ENCODE data around the gene ATP8B4.
"Not testable (repeated sequence)": the region's sequence is repeated elsewhere in the genome, so short reads cannot be mapped to it uniquely, and the experiment has no call there.

ATP8B4 gene

DNA sequence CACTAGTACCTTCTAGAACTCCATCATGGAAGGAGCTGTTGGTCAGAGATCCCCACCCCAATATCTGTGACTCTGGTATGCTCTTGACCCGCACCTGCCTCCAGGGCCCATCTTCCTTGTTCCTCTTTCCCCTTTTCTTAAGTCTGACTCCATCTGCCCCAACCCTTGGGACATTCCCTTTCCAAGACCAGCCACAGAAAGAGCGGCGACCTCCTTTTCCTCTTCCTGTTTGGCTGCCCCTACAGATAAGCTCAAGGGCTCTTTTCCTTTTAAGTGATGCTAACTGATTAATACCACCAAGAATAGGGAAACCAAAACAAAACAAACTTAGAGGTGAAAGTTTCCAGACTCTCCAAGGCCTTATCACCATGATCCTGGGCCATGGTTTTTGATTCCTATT lies 21.9 kb upstream of the ATP8B4 start:
- DNase-seq (ENCODE audit: low read depth), result no peak

- no peak for DNase-seq (ENCODE audit: low read depth)
Measured at GRCh38 chr15:50140098-50140497, 21.1 kb upstream of the ATP8B4 start.

DNA sequence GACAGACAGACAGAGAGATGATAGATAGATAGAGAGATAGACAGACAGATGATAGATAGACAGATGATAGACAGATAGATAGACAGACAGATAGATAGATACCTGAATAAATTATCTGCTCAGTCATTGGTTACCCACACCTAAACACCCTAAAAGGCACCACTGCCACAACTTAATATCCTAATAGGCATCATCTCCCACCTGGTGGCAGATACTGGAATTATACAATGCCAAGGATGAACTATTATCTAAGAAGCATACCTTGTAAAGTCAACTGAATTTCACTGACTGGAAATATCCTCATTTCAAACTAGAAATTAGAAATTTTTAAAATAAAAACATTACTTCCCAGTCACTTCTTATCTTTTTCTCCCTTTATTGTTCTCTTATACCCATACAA lies 19.4 kb upstream of the ATP8B4 start:
- no peak for DNase-seq (ENCODE audit: low read depth)

DNA sequence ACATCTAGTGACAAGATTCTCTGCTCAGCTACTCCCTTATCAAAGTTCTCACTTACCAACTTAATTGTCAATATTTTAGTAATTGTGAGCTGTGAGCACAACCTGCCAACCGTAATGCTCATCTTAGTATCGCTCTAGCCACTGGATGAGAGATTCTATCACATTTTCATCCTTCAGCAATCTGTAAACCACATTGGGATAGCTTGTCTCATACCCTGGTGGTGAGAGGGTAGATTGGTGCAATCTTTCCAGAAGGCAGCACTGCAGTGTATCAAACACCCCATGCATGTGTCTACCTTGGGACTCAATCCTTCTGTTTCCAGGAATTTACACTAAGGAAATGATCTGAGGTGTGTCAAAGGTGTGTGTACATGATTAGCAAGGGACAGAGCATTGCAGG lies 18.9 kb upstream of the ATP8B4 start:
- no peak for DNase-seq (ENCODE audit: low read depth)

DNA sequence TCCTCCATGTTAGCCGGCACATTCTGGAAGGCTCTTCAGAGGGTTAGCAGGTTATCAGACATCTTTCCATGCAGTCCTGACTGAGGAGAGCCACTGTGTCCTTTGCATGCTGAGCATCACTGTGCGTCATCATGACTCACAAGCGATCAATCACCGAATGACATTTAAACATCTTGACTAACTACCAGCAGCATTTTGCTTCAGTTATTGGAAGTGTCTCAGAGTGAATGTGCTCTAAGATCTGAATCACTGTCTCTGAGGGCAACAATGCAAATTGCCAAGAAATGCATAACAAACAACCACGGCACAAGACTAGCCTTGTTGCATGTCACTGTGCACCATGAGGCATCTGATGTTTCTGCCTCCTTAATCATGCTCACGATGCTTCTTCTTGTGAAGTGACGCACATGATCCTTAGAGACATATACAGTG lies 18.3 kb upstream of the ATP8B4 start:
- DNase-seq (ENCODE audit: low read depth), result no peak

GRCh38 chr15:50135031-50135551 lies 16.1 kb upstream of the ATP8B4 start:
- no peak for DNase-seq (ENCODE audit: low read depth)

DNA sequence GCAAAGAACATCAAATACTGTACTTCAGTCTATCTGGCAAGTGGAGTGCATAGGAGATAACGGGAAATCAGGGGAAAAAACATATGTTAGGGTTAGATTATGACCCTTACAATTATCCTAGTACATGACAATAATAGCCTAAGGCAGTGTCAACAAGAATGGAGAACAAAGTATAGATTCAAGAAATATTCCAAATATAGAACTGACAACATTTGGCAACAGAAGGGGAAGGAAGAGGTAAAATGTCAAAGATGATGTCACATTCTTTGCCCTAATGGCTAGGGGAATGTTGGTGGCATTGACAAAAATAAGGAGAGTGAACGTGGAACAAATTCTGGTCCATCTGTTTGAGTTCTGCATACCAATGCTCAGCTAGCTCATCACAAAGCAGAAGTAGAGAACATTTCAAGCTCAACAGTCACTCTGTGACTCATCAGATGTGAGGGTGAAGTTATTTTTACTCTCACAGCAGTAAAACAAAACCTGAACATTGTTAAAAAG lies 15.5 kb upstream of the ATP8B4 start:
- DNase-seq (ENCODE audit: low read depth), result no peak

- DNase-seq (ENCODE audit: low read depth), result not testable (repeated sequence)
Measured at GRCh38 chr15:50132251-50132984, 13.4 kb upstream of the ATP8B4 start.

DNA sequence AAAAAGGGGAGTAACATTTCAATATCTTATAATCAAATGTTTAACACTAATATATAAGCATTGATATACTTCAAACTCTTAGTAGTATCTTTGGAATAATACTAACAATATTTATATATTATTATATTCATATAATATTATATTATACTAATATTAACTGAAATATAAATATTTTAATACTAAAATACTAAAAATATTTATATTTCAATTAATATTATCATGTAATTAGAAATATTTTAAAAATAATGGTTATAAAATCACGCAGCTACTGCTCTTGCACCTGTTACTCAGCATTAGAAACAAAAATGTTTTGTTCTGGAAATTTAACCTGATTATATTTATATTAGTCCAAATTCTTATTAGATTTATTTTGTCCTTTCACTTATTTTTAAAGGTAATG lies 12.6 kb upstream of the ATP8B4 start:
- DNase-seq (ENCODE audit: low read depth), result no peak

GRCh38 chr15:50128266-50128665 lies 9.2 kb upstream of the ATP8B4 start:
- DNase-seq (ENCODE audit: low read depth), result no peak

DNA sequence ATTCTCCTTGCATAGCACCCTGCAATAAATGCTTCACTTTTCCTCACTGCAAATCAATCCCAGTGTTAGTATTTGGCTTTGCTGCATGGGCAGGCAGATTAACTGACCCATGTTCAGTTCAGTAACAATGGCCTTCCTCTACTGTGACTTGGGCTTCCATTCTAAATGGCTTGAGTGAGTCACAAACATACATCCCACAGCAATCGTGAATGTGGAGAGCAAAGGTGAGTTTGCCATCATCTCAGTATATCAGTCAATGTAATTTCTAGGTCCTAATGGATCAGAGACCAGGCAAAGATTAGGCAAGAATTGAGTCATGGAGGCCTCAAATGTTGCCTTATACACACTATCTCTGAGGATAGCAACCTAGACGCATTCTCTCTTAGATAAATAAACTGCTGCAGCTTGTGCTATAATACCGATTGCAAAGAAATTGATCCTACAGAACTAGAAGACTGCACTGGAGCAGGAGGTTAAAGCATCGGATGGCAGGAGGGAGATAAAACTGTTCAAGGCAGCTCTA lies 8.3 kb upstream of the ATP8B4 start:
- no peak for DNase-seq (ENCODE audit: low read depth)

- no peak for DNase-seq (ENCODE audit: low read depth)
Measured at GRCh38 chr15:50126072-50126471, 7.0 kb upstream of the ATP8B4 start.

- DNase-seq (ENCODE audit: low read depth), result no peak
Measured at GRCh38 chr15:50124631-50125030, 5.6 kb upstream of the ATP8B4 start.

DNA sequence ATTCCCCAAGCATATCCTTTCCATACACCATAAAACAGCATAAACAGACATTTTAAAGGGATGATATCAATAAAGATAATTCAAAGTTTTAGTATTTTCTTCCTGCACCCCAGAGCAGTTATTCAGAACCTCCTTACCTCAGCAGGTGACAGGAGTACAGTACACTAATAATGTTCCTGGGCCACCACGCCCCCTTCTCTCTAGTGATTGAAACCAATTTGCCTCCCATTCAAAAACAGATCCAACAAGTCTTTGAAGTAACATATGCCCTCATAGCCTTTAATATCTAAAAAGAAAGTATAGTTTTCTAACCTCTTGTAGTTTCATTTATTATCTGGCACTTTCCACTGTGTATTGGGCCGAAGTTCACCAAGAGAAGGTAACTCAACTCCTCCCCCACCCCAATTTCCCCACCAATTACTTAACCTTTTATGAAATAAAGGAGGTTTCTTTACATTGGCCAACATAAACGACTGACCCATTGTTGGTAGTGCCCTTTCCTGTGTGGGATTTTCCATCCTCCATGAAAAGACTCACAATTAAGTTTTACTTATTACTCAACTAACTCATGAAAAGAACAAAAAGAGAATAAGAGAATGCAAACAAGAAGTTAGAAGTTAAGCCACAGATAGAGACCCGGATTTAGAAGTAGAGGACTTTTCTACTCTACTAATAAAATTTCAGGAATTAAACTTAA lies 5.0 kb upstream of the ATP8B4 start:
- DNase-seq (ENCODE audit: low read depth), result no peak

- no peak for DNase-seq (ENCODE audit: low read depth)
Measured at GRCh38 chr15:50120729-50121128, 1.7 kb upstream of the ATP8B4 start.

- no peak for DNase-seq (ENCODE audit: low read depth)
Measured at GRCh38 chr15:50117431-50118027, 1.5 kb downstream of the ATP8B4 start.

DNA sequence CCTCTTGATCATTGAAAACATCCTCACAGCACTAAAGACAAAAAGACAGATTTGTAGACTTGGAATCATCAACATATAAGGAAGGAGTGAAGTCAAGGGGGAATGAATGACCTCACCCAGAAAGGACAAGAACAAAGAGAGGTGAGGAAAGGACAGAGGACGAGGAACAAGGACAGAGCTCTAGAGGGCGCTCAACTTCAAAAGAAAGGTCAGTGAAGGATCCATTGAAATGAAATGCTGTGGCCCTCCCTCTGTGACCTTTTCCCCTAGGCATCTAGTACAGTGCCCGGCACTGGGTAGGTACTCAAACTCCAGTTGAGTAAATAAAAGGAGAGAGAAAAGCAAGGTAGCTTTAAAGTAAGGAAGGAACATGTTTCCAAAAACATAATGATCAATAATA lies 2.6 kb downstream of the ATP8B4 start:
- no peak for DNase-seq (ENCODE audit: low read depth)

GRCh38 chr15:50113992-50114780 lies 4.8 kb downstream of the ATP8B4 start:
- no peak for DNase-seq (ENCODE audit: low read depth)

DNA sequence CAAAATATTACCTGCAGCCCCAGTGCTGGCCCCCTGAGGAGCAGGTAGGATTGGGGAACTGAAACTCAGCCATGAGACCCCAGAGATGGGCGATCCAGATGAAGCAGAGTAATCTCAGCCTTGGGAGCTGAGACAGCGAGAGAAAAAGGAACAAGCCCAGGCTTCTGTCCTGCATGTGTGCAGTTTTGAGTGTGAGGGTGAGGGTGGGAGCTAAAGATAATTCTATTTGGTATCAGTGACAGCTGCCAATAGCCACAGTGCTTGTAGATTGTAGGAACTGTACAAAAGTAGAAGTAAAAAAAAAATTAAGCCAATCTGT lies 5.9 kb downstream of the ATP8B4 start:
- DNase-seq (ENCODE audit: low read depth), result no peak

GRCh38 chr15:50112488-50113186 lies 6.4 kb downstream of the ATP8B4 start:
- no peak for DNase-seq (ENCODE audit: low read depth)

- DNase-seq (ENCODE audit: low read depth), result no peak
Measured at GRCh38 chr15:50110285-50110684, 8.7 kb downstream of the ATP8B4 start.
